Measurements from ENCODE around the gene TGFB2.
A peak's percentile ranks its signal among the peaks of the same experiment; 100 is the strongest.

GRCh38 chr1:218390618-218391017 lies 45.5 kb downstream of the TGFB2 start:
- TF ChIP-seq CTCF (IDR thresholded peaks at IDR 0.05; ENCODE audit: extremely low read depth in 1 of 2, insufficient read depth in 1 of 2, low read depth in 1 of 2, low read length in 2 of 2) (no peak), MYC (IDR thresholded peaks at IDR 0.05; ENCODE audit: low read depth, low read length) (no peak), EZH2 (IDR thresholded peaks at IDR 0.05; ENCODE audit: borderline replicate concordance, low read depth, low read length, severe bottlenecking) (no peak), POLR2A (IDR thresholded peaks at IDR 0.05; ENCODE audit: low read depth, low read length) (peak; percentile 61), POLR2AphosphoS5 (IDR thresholded peaks at IDR 0.05; ENCODE audit: insufficient read depth, low read depth, low read length) (peak; percentile 63)
